Stimulated activated CD8-positive, alpha-beta memory T cell treated with anti-CD3 and anti-CD28 coated beads, Interleukin-7, amount 100 ng/mL, for 24 hours (primary cell): ENCODE results near the gene CNGA3.

Experiments used
- DNase-seq: peaks from one replicate; pipeline ENCODE4 v3.0.0-alpha.2; 2020; ENCODE audit warnings: low read depth

Gene CNGA3

GRCh38 chr2:98329549-98329948 is 16.7 kb upstream of the CNGA3 start:
- DNase-seq = no peak

DNA sequence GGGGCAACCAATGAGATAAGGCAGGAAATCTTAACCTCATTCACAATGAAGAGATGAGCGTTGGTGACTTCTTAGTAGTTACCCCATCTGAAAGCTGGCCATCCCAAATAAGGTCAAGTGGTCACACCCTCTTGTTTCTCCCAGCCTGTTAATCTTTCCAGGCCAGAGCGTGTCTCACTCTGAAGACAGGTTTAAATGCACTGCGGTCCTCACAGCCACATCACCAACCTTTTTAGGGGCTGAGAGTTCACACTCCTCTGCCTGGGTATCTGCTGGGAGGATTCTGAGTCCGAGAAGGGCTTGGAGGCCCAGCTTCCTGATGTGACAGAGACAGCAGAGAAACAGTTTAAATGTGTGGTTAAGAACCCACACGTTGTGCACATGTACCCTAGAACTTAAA is 13.3 kb upstream of the CNGA3 start:
- DNase-seq = no peak

GRCh38 chr2:98333922-98334321 is 12.3 kb upstream of the CNGA3 start:
- DNase-seq = no peak

GRCh38 chr2:98334439-98335078 is 11.7 kb upstream of the CNGA3 start:
- DNase-seq = no peak

GRCh38 chr2:98335271-98335670 is 11.0 kb upstream of the CNGA3 start:
- DNase-seq = no peak

GRCh38 chr2:98341241-98341640 is 5.0 kb upstream of the CNGA3 start:
- DNase-seq = no peak

DNA sequence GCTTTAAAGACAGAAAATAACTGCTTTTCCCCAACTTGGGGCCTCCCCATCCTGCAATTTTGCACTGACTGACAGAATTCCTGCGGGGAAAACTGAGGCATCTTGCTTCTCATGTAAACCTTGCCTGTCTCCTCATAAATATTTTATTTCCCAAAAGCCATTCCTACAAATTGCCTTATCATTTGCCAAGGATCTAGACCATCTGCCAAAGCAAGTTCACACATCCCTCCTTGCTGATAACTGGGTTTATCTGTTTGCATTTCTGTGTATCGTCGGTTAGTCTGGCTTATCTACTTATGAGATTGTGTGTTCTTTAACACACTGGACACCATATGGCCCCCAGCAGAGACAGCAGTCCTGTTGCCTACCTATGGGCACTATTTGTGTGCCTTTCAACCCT is 3.0 kb upstream of the CNGA3 start:
- no peak for DNase-seq

DNA sequence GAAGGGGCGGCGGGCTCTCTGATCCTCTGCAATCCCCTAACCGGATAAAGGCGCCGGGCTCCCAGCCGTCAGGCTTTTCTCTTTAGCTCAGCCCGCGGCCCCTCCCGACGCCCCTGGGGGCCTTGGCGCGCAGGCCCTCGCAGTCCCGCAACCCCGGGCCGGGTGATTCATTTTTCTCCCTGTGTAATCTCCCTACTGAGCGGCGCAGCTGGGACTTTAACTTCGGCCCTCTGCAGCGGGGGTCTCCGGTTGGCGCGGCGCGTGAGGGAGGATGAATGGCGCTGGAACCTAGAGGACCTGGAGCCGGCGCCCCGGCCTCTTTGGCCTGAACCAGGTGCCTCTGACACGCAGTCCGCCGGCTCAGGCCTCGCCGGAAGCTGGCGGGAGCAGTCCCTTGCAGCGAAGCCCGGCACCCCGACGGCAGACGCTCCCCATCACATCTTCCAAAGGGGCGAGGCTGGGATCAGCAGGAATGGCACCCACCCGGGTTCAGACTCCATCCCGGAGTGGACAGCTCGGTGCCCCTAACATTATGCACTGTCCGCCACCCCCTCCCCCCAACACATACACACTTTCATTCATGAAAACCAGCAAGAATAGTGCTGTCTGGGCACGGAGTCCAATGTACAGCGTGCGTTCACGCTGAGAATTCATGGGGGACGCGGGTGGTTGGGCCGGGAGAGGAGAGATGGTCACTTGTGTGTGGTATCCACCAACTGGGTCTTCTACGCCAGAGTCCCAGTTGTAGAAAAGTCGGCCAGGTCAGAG is 1.2 kb downstream of the CNGA3 start:
- DNase-seq = no peak

- DNase-seq = no peak
Measured at GRCh38 chr2:98348066-98348561, 1.9 kb downstream of the CNGA3 start.

- no peak for DNase-seq
Measured at GRCh38 chr2:98350411-98350810, 4.2 kb downstream of the CNGA3 start.

- DNase-seq = no peak
Measured at GRCh38 chr2:98355881-98356280, 9.6 kb downstream of the CNGA3 start.

- no peak for DNase-seq
Measured at GRCh38 chr2:98356729-98357128, 10.5 kb downstream of the CNGA3 start.

- no peak for DNase-seq
Measured at GRCh38 chr2:98357849-98358248, 11.6 kb downstream of the CNGA3 start.

DNA sequence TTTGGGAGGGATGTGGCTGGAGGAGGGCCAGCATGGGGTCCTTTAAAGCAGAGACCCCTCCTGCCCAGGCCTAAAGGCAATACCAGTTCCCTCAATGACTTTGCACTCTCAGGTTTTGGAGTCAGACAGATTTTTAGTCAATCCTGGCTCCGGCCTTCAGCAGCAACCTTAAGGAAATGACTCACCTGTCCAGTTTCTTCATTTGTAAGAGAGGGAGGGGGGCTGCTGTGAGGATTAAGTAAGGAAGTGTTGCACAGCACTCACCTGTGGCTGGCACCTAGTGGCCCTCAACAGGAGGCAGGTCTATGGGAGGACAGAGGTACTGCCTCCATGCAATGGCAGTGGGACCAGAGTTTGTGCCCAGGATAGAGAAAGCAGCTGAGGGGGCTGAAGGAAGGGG is 13.7 kb downstream of the CNGA3 start:
- no peak for DNase-seq

- DNase-seq = no peak
Measured at GRCh38 chr2:98367721-98368120, 21.5 kb downstream of the CNGA3 start.

GRCh38 chr2:98369710-98370239 is 23.5 kb downstream of the CNGA3 start:
- no peak for DNase-seq

GRCh38 chr2:98372121-98372520 is 25.9 kb downstream of the CNGA3 start:
- no peak for DNase-seq

GRCh38 chr2:98372579-98372978 is 26.3 kb downstream of the CNGA3 start:
- DNase-seq = no peak

DNA sequence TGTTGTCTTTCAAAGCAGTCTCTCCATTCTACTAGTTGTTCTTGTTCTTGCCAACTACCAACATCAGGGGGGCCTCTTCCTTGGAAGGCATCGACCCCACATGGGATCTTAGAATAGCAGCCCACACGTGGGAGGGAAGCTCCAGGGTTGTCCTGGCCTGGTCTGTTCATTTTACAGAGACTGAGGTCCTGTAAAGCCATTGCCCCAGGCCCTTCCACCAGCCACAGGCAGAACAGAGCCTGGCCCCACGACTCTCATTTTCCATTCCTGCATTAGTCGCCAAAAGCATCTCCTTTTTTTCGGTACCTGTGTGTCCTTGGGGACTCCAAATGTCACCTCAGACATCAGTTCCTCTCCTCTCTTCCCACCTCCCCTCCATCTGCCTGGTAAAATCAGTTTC is 28.0 kb downstream of the CNGA3 start:
- no peak for DNase-seq

- DNase-seq = no peak
Measured at GRCh38 chr2:98374958-98375570, 28.8 kb downstream of the CNGA3 start.

DNA sequence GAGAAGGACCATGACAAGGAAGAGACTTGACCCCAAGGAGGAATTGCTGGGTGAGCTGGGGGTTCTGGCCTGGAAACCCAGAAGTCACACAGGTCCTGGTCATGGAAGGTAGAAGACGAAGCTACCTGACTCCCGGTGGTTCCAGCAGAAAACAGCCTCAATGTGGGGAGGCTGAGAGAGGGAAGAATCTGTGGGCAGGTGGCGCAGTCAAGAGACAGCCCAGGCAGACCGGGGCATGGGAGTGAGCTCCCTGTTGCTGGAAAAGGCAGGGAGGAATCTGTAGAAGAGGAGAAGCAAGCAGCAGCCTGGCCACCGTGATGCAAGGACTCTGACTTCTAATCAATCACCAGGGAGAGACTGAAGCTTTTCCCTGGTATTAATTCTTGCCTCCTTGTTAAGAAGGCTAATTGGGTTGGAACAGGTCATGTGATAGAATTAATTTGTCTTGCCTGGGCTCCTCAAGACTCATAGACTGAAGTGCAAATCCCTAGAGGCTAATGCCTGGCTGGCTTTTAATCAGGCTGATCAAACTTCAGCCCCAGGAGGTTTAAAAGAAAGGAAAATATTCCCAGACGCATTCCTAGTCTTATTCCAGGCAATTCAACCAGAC is 30.1 kb downstream of the CNGA3 start:
- DNase-seq = no peak

DNA sequence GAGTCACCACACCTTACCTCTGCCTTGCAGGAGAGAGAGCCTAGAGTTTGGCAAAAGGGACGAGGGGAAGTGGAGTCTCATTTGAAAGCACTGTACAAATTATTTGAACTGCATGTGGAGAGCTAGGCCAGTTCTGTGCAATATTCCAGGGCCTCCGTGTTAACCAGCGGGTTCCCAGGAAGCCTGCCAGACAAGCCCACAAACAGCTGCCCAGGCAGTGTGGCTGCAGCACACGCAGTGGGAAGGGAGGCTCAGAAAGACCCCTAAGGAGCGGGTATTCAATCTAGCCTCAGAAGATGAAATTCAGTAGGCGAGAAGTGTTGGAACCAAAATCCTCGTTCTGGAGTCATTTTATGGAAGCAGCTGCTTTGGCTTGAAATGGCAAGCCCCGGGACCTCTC is 30.7 kb downstream of the CNGA3 start:
- no peak for DNase-seq

DNA sequence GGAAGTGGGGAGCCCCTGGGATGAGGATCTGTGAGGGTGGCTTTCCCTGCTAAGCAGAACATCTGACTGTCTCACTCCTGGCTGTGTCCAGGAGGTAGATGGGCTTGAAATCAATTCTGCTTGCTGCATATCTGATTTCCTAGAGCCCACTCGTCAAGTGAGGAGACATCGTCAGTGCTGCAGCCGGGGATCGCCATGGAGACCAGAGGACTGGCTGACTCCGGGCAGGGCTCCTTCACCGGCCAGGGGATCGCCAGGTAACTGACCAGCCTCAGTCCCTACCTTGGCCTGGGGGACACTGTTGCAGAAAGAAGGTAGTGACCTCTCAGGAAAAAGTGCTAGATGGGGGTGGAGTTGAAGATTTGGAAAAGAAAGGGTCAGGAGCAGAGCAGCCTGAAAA is 31.3 kb downstream of the CNGA3 start:
- no peak for DNase-seq
